Non-pigmented ciliary epithelial cell (primary cell): ENCODE data around the gene PLAU.
"Not testable (repeated sequence)": the region's sequence is repeated elsewhere in the genome, so short reads cannot be mapped to it uniquely, and the experiment has no call there.

Source experiments
- DNase-seq: peaks from one replicate; pipeline ENCODE4 v3.0.0-alpha.2; 2010; ENCODE audit warnings: low read depth

PLAU gene

DNA sequence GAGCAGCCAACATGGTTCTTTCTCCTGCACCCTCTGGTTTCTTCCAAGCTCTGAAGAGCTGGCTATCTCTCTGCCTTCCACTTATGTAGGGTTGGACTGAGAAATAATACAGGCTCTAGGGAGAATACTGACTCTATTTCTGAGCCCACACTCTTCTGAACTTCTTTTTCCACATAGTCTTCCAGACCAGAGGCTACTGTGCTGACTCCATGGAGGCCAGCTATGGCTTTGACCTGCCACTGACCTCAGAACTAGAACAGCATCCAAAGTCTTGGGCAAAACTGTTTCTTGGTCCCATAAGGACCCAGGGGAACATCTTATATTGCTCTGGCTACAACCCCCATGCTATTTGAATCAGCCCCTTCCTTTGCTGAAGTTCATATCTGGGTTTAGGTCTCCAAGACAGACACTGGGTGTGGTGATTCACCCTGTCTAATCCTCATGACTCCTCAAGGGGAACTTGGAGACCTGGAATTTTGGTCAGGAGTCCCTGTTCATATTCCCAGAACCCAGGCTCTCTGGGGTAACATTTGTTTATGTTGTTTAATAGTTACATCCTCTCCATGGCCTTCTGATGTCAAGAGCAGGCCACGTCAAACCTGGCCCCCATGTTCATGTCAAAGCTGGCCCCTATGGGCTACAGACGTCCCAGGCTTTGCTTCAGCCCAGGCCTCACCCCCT is 12.1 kb upstream of the PLAU start:
- no peak for DNase-seq

DNA sequence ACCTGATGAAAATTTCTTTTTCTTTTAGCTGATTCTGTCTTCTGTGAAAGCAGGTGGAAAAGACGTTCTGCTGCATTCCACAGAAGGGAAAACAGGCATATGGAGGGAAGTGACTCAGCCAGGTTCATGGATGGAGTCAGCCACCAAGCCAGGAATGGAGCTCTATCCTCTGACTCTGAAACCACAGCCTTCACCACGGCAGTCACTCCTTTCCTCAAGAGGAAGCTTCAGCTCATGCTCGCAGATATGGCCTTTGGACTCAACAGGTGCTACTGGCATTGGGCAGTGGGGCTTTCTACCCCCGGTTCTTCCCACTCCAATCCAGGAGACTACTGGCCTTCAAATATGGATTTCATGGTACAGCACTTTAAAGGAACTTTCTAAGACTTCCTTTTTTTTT is 11.5 kb upstream of the PLAU start:
- peak; percentile 92 for DNase-seq

DNA sequence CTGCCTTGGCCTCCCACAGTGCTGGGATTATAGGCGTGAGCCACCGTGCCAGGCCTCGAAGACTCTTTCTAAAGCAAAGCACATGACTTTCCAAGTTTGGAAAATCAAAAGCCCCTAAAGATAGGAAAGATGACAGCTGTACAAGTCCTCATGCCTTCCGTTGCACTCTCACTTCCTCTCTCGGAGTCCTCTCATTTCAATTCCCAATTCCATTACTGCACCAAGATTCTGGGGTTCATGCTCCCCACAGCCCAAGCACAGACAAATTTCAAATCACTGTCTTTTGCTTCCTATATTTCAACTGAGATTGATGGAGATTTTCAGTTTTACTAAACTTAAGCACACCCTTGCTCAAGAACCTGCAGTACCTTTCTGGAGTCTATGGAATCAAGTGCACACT is 10.9 kb upstream of the PLAU start:
- no peak for DNase-seq

DNA sequence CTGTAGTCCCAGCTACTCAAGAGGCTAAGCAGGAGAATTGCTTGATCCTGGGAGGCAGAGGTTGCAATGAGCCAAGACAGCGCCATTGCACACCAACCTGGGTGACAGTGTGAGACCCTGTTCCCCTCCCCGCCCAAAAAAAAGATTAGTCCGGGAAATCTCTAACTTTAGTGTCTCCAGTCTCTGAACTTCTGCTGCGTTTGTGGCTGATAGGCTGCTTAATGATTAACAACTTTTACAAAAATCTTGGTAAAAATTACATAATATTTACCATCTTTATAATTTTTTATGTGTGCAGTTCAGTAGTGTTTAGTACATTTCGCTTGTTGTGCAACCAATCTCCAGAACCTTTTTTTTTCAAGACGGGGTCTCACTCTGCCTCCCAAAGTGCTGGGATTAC is 9.7 kb upstream of the PLAU start:
- DNase-seq, result no peak

DNA sequence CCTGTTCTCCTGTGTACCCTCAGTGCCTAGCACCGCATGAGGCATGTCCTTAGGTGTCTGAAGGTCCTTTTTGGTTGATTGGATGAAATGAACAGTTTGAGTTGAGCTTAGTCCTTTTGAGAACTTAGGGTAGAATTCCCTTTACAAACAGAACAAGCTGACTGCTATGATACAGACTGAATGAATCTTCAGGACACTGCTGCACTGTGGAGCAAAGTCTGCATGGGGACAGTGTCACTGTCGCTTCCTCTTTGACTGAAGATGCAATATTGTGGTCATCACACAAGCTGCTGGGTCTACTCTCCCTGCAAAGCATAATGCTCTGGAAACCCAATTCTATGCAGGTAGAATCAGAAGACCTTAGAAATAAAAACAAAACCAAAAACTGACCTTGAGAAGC is 8.6 kb upstream of the PLAU start:
- DNase-seq, result no peak

DNA sequence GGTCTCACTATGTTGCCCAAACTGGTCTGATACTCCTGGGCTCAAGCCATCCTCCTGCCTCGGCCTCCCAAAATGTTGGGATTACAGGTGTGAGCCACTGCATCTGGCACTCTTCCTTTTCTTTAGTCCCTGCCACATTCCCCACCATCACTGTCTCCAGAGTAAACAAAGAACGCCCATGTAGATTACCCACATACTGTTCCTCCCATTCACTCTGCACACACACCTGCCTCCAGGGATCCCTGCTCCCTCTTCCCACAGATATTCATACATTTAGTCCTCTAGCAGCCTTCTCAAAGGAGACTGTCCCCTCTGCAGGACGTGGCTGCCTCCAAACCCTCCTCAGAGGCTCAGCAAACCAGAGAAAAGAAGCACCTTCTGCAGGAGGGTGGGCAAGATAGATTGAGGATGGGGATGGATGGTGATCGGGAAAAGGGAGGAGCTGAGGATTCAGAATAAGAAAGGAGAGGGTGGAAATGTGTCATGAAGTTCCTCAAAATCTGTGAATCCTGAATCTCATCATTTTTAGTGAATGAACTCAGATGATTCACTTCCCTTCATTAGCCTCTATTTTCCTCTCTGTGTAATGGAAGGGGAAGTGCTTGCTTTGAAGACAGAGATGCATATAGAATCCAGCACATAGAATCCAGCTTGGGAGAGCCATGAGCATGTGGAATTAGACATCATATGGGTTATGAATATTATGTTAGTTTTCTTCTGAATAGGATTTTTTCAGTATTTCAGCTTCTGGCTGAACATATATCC is 5.5 kb upstream of the PLAU start:
- no peak for DNase-seq

DNA sequence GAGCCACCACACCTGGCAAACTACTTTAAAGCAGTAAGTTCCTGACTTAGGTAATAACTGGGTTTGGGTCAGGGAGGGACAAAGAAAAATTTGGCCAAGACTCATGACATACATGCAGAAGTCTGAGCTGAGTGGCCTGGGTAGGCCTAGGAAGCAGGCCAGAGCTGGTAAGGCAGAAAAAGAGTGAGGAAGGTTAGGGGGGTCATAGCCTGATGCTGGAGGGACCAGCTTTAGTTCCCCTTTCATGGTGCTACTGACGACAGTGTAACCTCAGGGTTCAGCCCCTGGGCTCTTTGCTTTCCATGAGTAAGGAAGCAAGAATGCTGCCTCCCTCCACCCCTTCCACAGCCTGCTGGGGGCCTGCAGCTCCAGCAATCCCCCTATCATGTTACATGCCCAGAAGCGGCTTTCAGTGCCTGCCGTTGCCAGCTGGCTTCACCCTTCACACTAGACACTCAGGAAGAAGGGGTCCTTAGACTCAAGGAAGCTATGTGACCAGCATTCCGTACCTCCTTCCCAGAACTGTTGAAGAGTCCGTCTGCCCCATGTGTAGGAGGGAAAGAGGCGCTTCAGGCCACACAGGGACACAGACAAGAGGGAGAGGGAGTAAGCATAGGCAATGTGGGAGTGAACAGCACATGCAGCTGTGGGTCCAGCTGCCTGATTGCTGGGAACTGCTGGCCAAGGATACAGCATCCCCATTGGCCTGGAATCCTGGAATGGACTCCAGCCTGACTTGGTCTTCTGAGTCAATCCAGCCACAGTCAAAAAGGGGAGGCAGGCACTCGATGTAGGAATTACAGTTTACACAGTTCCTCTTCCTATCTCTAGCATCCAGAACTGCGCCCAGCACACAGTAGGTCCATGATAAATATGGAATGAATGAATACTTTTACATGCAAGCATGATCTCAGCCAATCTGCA is 4.1 kb upstream of the PLAU start:
- peak; percentile 93 for DNase-seq

DNA sequence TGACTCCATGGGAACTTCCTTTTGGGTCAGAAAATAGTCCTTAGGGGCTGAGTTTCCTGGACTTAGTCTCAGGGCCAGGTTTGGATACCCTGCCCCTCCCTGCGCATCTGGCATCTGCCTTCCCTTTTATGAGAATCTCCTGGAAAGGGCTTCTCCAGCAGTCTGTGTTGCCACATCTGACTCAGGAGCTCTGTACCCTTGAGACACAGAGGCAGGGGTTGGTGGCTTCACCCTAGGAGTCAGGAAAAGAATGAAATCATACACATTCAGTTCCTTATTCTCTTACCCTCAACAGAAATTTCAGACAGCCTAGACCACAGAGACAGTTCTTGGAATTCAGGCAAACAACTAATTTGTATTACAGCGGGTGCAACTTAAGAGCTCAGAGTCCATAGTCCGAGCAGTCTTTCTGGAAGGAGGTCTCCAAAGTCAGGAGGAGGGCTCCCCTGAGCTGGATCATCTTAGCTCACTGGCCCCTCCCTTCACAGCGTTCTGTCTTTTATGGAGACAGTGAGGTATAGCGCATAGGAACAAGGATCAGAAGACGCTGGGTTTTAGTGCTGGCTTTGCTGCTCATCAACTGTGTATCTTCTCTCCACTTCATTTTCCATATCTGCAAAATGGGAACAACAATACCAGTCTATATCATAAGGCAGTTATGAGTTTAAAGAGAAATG is 3.0 kb upstream of the PLAU start:
- DNase-seq, result no peak

DNA sequence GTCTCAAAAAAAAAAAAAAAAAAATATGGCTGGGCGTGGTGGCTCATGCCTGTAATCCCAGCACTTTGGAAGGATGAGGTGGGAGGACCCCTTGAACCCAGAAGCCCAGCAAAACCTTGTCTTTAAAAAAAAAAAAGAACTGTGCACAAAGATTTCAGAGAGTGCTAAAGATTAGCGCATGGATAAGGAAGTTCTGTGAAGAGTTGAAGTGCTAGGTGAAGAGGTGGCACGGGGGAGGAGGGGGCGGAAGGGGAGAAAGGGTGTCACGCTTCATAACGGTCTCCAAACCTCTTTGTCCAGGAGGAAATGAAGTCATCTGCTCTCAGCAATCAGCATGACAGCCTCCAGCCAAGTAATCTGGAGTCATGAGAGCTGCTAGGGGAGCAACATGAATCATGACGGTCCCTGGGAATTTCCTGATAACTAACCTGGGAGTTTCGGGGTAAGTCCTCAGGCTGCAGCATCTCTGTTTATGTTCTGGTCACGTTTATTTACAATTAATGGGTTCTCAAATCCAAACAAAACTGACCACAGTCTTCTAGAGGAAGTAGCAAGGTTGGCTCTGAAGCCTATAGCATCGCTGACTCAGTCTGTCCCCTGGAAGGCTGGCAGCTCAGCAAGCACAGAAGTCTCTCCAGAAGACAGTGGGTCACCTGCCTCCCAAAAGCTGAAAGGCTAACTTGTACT is 1.9 kb upstream of the PLAU start:
- DNase-seq, result peak; percentile 93

DNA sequence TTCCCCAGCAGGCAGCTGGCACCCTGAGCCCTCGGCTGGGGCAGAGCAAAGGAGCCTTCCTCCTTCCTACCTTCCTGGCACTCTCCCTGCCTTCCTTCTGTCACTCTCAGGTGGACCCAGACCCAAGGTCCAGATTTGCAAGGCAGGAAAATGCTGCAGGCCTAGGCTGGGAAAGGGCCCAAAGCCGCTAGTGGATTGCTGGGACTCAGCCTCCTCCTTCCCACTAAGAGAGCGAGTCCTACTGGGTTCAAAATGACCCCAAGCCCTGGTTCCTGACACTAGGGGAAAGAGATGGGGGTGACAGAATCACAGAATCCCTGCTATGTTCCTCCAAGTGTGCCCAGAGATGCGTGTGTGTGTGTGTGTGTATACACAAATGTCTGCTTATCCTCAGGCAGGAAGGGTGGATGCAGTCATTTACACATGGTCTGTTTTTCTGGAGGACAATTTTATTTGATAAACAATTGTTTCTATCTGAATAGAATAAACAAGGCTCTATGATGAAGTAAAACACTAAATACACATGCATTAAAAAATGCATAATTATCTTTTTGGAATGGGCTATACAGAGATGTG is 1.3 kb upstream of the PLAU start:
- no peak for DNase-seq

DNA sequence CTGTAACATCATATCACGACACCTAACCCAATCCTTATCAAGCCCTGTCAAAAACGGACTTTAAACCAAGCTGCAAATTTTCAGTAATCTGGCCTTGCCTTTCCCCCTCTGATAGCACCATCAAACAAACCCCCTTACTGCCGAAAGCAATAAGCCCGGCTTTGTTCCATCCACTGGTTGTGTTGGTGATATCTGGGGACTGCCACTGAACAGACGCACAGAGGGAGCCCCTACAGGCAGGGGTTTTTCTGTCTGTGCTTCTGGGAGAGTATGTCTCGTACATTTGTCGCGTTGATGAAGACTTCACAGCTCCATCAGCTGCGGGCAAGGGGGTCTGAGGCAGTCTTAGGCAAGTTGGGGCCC is 550 bp upstream of the PLAU start:
- DNase-seq, result no peak

DNA sequence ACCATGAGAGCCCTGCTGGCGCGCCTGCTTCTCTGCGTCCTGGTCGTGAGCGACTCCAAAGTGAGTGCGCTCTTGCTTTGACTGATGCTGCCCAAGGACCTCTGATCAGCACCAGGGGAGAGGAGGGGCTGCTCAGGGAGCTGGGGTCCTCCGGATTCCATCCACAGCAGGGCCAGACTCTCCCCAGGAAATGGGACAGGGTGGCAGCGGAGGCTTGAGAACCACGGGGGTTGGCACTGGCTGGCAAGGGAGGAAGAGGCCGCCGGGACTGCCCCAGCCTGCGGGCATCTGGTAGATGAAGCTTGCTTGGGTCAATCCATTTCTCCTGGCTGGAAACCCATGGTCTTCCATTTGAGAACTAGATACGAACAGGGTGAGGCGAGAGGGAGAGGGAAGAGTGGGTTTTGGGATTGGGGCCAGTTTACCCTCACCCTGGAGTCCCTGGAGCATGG is 647 bp downstream of the PLAU start:
- no peak for DNase-seq

DNA sequence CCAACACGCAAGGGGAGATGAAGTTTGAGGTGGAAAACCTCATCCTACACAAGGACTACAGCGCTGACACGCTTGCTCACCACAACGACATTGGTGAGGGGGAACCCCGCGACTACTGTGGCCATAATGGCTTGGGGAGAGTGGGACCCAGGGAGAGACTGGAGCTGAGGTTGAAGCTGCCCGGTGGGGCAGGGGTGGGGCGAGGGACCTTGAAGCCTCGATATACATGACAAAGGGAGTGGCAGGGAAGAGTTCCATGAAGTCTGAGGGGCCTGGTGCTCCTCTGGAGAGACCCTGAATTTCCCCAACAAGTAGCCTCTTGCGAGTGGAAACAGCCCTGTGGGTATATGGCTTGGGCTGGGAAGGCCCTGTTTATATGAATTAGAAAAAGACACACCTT is 3.1 kb downstream of the PLAU start:
- DNase-seq, result no peak

DNA sequence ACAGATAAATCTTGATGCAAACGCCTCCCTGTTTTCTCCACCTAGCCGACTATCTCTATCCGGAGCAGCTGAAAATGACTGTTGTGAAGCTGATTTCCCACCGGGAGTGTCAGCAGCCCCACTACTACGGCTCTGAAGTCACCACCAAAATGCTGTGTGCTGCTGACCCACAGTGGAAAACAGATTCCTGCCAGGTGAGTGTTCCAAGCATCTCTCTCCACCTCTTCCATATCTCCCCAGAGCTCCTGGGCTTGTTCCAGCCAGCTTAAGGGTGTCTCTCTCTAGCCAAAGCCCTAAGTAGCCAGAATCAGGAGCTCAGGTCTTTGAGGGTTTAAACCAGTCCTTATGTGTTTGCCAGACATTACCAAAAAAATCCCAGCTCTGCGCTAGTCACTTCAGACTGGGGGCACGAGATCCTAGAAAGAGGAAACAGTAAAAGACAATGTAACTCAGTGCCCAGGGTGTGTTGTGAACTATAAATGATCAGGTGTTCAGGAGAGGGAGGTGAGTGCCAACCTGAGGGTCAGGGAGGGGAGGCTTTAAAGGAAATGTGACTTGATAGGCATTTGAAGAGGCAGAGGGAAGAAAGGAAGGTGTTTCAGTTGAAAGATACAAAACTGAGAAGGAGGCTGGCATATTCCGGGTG is 4.4 kb downstream of the PLAU start:
- DNase-seq, result no peak

DNA sequence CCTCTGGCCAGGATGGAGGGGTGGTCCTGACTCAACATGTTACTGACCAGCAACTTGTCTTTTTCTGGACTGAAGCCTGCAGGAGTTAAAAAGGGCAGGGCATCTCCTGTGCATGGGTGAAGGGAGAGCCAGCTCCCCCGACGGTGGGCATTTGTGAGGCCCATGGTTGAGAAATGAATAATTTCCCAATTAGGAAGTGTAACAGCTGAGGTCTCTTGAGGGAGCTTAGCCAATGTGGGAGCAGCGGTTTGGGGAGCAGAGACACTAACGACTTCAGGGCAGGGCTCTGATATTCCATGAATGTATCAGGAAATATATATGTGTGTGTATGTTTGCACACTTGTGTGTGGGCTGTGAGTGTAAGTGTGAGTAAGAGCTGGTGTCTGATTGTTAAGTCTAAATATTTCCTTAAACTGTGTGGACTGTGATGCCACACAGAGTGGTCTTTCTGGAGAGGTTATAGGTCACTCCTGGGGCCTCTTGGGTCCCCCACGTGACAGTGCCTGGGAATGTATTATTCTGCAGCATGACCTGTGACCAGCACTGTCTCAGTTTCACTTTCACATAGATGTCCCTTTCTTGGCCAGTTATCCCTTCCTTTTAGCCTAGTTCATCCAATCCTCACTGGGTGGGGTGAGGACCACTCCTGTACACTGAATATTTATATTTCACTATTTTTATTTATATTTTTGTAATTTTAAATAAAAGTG is 6.0 kb downstream of the PLAU start:
- DNase-seq, result no peak

DNA sequence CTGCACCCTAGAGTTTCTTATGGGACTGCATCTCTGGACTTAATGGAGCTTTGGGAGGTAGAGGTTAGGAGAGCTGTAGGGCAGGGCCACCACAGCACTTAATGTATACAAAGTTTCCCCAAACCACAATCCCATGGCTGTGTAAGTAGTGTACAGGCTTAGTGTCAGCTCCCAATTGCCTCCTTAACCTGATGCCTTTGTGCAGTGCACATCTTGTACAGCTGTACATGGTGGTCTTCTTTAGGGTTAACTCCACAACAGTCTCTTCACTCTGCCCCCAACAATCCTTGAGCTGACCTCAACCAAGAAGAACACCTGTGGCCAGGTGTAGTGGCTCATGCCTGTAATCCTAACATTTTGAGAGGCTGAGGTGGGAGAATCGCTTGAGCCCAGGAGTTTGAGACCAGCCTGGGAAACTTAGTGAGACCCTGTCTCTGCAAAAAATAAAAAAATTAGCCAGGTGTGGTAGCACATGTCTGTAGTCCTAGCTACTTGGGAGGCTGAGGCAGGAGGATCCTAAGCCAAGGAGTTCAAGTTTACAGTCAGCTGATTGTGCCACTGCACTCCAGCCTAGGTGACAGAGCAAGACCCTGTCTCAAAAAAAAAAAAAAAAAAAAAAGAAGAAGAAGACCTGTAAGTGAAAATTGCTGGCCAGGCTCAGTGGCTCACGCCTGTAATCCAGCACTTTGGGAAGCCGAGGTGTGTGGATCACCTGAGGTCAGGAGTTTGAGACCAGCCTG is 6.8 kb downstream of the PLAU start:
- DNase-seq, result no peak

DNA sequence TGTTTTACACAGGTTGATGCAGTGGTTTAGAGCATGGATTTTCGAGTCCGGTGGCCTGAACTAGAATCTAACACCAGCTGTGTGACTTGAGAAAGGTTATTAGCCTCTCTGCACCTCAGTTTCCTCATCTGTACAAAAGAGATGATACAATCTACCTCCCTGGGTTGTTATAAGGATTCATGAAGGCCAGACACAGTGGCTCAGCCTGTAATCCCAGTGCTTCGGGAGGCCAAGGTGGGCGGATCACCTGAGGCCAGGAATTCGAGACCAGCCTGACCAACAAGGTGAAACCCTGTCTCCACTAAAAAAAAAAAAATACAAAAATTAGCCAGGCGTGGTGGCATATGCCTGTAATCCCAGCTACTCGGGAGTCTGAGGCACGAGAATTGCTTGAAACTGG is 8.5 kb downstream of the PLAU start:
- DNase-seq, result not testable (repeated sequence)

DNA sequence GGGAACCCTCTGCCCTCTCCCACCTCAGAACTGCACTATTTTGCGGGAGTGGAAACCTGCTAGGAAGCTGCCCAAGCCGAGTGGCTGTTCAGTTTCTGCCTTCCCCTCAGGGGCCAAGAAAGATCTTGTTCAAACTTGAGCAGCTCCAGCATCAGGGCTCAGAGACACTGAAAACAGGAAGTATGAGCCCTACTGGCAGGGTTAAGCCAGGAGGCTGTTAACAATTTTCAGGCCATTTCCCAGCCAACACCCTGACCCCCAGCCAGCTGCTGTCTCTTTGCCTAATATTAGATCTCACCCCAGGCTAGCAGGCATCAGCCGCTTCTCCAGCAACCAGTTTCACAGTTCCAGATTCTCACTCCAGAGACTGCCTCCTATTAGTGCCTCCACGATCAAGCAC is 9.2 kb downstream of the PLAU start:
- no peak for DNase-seq
